Skin epidermis (tissue), 12 donors: ENCODE results near the gene SLC13A5.

Source experiments
- H3K27ac ChIP-seq, 21 experiments: fragments of 200-600 bp; sonication (generic) in 11 of 21; one replicate each; pipeline ENCODE4 v1.5.0; 2020; ENCODE audit warnings: mild to moderate bottlenecking in 3 of 21, inconsistent platforms in 2 of 21, moderate library complexity in 2 of 21
- H3K4me3 ChIP-seq, 7 experiments: fragments of 200-600 bp; sonication (generic) in 2 of 7; one replicate each; pipeline ENCODE4 v1.5.0; 2020; ENCODE audit warnings: inconsistent platforms in 2 of 7, mild to moderate bottlenecking in 2 of 7, moderate library complexity in 1 of 7

SLC13A5 gene

DNA sequence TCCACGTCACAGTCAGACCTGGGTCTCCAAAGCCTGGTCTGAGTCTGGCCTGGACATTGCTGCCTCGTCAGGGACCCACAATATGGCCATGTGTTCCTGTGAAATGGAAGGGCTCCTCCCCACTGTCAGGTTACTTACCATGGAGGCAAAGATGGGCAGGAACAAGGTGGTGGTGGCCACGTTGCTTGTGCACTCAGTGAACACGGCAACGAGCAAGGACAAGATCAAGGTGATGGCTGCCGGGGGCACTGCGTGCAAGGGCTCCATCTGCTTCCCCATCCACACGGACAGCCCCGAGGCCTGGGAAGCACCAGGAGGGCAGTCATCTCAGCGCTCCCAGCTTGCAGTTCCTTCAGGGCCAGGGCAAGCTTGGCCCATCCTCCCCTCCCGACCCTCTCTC lies 22.5 kb downstream of the SLC13A5 start:
- H3K27ac ChIP-seq: no peak overlapping the region
- no peak overlapping the region for H3K4me3 ChIP-seq

- no peak overlapping the region for H3K4me3 ChIP-seq
- H3K27ac ChIP-seq: no peak overlapping the region
These were observed 24.2 kb downstream of the SLC13A5 start for GRCh38 chr17:6688944-6689343.

DNA sequence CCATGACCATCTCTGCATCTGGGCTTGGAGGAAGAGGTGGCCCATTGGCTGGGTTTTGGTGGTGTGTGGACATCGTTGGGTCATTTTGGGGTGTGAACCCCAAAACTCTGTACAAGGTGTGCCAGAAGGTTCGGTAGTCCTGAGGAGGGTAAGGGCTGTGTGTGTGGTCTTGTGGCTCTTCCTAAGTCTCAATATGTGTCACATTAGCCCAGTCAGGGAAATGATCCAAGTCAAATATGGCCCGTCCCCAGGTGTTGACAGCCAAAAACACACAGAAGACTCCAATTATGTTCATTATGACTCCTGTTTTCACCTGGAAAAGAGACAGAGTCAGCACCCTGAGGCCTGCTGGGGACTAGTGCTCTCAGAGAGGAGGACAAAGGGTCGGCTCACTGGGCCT lies 27.1 kb downstream of the SLC13A5 start:
- H3K4me3 ChIP-seq: no peak overlapping the region
- no peak overlapping the region for H3K27ac ChIP-seq

- H3K27ac ChIP-seq: no peak overlapping the region
These were observed 28.0 kb downstream of the SLC13A5 start for GRCh38 chr17:6684881-6685767.

GRCh38 chr17:6684460-6684783 lies 28.7 kb downstream of the SLC13A5 start:
- Histone ChIP-seq H3K27ac (no peak overlapping the region), H3K4me3 (no peak overlapping the region)

More at GRCh38 chr17:6684881-6685767, 28.0 kb downstream of the SLC13A5 start:
- no peak overlapping the region for H3K4me3 ChIP-seq

- H3K4me3 ChIP-seq: no peak overlapping the region
- no peak overlapping the region for H3K27ac ChIP-seq
These were observed 29.3 kb downstream of the SLC13A5 start for GRCh38 chr17:6683730-6684459.

GRCh38 chr17:6683081-6683684 lies 30.0 kb downstream of the SLC13A5 start:
- Histone ChIP-seq H3K4me3 (no peak overlapping the region), H3K27ac (no peak overlapping the region)

DNA sequence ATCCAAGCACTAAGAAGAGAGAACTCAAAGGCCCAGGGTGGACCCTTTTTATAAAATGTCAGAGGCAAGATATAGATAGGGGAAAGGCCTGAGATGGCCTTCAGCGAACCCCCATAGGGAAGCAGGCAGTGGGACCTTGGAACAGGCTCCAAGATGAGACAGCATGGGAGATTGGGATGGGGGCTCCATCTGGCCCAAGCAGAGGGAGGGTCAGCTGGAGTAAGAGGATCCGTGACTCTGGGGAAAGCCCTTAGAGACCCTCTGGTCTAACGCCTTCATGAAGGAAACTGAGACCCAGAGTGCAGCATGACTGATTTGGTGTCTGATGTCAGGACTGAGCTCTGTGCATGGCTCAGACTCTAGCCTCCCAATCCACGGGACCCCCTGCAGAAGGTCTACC lies 30.8 kb downstream of the SLC13A5 start:
- H3K27ac ChIP-seq: no peak overlapping the region
- H3K4me3 ChIP-seq: no peak overlapping the region

- H3K4me3 ChIP-seq: no peak overlapping the region
- no peak overlapping the region for H3K27ac ChIP-seq
These were observed 31.5 kb downstream of the SLC13A5 start for GRCh38 chr17:6681671-6682070.

DNA sequence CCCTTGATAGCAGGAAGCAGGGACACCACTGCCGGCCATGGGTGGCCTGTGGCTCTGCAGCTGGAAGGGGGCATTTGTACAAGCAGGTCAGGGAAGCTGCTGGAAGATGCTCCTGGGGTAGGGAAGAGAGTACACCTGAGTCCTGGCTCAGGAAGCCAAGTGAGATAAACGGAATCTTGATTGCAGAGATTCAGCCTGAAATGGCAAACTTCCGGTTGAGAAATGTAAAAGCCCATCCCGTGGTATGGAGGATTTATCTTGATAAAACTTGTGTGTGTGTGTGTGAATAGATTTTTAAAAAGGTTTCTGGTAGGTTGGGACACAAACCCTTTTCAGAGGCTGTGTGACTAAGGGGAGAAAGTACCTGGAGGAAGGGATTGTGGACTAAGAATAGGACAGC lies 32.0 kb downstream of the SLC13A5 start:
- Histone ChIP-seq H3K4me3 (no peak overlapping the region), H3K27ac (no peak overlapping the region)

DNA sequence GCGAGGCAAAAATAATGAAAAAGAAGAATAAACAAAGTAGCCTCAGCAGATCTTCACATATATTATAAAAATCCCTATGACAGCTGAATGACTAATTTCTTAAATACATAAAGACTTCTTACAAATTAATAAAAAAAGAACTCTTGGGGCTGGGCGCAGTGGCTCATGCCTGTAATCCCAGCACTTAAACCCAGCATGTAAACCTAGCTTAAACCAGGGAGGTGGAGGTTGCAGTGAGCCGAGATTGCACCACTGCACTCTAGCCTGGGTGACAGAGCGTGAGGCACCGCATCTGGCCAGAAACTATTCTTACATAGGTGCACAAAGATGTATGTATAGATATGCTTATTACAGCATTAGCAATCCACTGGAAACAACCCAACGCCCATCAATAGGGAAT lies 33.9 kb downstream of the SLC13A5 start:
- H3K27ac ChIP-seq: no peak overlapping the region
- no peak overlapping the region for H3K4me3 ChIP-seq

DNA sequence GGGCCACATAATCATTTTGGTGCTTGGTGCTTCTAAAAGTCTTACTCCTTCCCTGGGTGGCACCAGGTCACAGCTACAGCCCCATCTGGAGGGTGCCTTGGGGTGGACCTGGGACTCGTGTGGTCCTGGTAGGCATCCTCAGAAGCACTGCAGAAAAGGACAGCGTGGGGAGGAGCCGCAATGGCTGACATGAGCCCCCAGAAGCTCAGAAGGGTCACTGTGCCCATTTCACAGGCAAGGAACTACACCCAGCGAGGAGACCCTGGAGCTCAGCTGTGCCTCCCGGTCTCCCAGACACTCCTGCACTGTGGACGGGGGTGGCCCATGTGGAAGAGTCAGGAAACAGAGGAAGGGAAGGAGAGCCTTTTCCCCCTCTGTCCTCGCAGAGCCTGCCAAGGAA lies 35.2 kb downstream of the SLC13A5 start:
- Histone ChIP-seq H3K4me3 (no peak overlapping the region), H3K27ac (no peak overlapping the region)

GRCh38 chr17:6677158-6677831 lies 35.9 kb downstream of the SLC13A5 start:
- H3K27ac ChIP-seq: no peak overlapping the region
- H3K4me3 ChIP-seq: no peak overlapping the region

DNA sequence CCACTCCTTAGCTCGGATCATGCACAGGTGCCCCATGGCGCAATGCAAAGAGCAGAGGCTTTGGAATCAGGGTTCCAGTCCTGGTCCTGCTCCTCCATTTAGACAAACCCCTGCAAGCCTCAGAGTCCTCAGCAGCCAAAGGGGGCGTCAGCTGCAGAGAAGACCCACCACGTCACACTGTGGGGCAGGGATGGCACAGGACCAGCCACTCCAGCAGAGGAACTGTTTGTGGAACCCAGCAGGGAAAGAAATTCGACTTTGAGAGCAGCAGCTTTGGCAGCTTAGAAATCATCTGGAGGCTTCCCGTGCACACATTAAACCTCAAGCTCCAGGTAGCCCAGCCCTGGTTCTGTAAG lies 36.4 kb downstream of the SLC13A5 start:
- Histone ChIP-seq H3K4me3 (no peak overlapping the region), H3K27ac (no peak overlapping the region)

- Histone ChIP-seq H3K4me3 (no peak overlapping the region), H3K27ac (no peak overlapping the region)
These were observed 37.9 kb downstream of the SLC13A5 start for GRCh38 chr17:6675201-6675825.

DNA sequence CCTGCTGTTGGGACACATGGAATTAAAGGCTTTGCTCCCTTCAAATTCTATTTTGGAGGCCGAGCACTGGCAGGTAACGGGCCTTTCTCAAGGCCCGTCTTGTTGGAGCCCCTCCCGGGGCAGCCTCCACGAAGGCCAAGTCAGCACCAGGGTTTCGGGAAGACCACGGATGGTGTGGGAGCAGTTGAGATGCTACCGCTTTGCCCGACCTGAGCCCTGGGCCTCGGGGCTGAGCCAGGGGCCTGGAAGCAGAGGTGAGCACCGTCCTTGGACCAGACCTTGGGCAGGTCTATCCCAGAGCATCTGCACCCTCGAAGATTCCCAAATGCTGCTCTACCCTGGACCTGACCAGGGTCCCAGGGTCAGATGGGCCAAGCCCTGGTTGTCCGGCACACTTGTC lies 38.6 kb downstream of the SLC13A5 start:
- Histone ChIP-seq H3K4me3 (no peak overlapping the region), H3K27ac (no peak overlapping the region)

DNA sequence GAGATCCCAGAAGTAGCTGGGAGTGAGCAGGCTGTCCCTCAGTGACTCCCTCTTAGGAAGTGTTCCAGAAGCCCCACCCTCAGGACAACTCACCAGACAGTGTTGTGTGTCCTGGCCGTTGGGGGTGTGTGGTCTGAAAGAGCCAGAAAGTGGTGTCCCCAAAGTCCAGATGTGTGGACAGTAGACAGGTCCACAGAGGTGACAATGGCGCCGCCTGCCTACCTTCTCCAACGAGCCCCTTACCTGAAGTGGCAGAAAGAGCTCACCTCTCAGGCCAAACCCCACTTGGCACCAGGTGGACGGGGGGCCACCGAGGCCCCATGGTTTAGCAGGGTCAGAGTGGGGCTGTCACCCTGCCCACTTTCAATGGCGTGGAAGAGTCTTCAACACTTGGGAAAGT lies 41.7 kb downstream of the SLC13A5 start:
- H3K27ac ChIP-seq: peak overlapping the region in 5 of 21 experiments; percentile 7 to 57 (median 43)
- H3K4me3 ChIP-seq: no peak overlapping the region

DNA sequence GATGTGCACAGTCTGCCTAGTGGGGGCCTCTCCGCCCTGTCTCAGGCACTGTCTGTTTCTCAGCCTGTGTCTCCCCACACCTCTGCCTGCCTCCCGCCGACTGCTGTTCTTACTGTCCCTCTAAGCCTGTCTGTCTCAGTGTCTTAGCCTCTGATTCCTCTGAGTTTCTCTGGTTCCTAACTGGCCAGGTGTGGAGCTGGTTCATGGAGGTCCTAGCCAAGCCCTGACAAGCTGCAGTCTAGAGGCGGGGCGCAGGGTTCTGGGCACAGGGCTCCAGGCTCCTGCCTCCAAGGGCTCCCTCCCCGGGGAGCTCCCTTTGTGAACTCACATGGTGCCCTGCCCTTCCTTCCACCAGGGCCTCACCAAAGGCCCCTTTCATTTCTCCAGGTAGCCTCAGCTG lies 42.2 kb downstream of the SLC13A5 start:
- H3K27ac ChIP-seq: peak overlapping the region in 8 of 21 experiments; percentile 7 to 58 (median 46)
- no peak overlapping the region for H3K4me3 ChIP-seq

DNA sequence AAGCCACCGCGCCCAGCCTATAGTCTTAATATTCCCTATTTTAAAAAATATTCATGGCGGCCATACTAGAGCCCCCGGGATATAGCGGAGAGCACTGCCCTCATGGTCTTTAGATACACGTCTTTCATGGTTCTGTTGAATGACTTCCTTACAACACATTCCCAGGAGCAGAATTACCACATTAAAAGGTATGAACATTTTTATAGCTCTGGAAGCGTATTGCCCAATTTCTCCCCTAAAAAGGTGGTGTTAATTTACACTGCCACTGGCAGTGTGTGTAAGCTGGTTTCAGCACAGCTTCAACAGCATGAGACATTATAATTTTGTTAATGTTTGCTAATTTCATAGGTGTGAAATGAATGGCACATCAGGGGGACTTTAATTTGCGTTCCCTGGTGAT lies 42.6 kb downstream of the SLC13A5 start:
- Histone ChIP-seq H3K27ac (peak overlapping the region in 8 of 21 experiments; percentile 26 to 58 (median 46)), H3K4me3 (no peak overlapping the region)
